Naive B cell (primary cell): ENCODE data around the gene CYP8B1. TPM values are rescaled to one million over a fixed set of nuclear protein-coding genes. Genes with fewer than 3 reads are reported as not detected.

Source experiments
- ATAC-seq, 2 donors: fragments of 150-1000 bp; cut with Tn5 transposase; 2 replicates each; pipeline ENCODE4 v1.10.0; 2021; ENCODE audit warnings: low read depth in 2 of 2, mild to moderate bottlenecking in 2 of 2, moderate library complexity in 2 of 2
- DNase-seq: peaks from one replicate; pipeline ENCODE4 v3.0.0; 2022
- H3K27ac Mint-ChIP-seq, 6 donors: one replicate each; pipeline ENCODE4 v1.8.0; 2020 to 2022; ENCODE audit warnings: mild to moderate bottlenecking in 6 of 6, mixed read lengths in 6 of 6, moderate library complexity in 5 of 6, inconsistent platforms in 2 of 6
- H3K27me3 Mint-ChIP-seq, 3 donors: one replicate each; pipeline ENCODE4 v1.8.0; 2021 to 2022; ENCODE audit warnings: mixed read lengths in 3 of 3, mild to moderate bottlenecking in 1 of 3
- H3K36me3 Mint-ChIP-seq, 2 donors: one replicate each; pipeline ENCODE4 v1.8.0; 2020 to 2022; ENCODE audit warnings: mixed read lengths in 2 of 2, inconsistent platforms in 1 of 2, mild to moderate bottlenecking in 1 of 2
- H3K4me1 Mint-ChIP-seq, 3 donors: one replicate each; pipeline ENCODE4 v1.8.0; 2020 to 2022; ENCODE audit warnings: mixed read lengths in 3 of 3, inconsistent platforms in 1 of 3, mild to moderate bottlenecking in 1 of 3, moderate library complexity in 1 of 3
- H3K4me3 Mint-ChIP-seq, 8 donors: one replicate each; pipeline ENCODE4 v1.8.0; 2020 to 2022; ENCODE audit warnings: mild to moderate bottlenecking in 8 of 8, mixed read lengths in 8 of 8, moderate library complexity in 8 of 8, inconsistent platforms in 2 of 8
- H3K9me3 Mint-ChIP-seq, 7 donors: one replicate each; pipeline ENCODE4 v1.8.0; 2020 to 2022; ENCODE audit warnings: mixed read lengths in 7 of 7, mild to moderate bottlenecking in 5 of 7, inconsistent platforms in 2 of 7, moderate library complexity in 1 of 7
- polyA plus RNA-seq, 6 donors: library from polyadenylated mRNA; unstranded; fragments of 300-500 nt; fragmentation: Illumina TruSeq; gene quantifications; one replicate each; pipeline ENCODE4 v1.2.3, GENCODE V29; 2021; ENCODE audit warnings: low read depth in 6 of 6

The CYP8B1 gene
- polyA plus RNA-seq, 6 donors from 2014 or later: not detected

DNA sequence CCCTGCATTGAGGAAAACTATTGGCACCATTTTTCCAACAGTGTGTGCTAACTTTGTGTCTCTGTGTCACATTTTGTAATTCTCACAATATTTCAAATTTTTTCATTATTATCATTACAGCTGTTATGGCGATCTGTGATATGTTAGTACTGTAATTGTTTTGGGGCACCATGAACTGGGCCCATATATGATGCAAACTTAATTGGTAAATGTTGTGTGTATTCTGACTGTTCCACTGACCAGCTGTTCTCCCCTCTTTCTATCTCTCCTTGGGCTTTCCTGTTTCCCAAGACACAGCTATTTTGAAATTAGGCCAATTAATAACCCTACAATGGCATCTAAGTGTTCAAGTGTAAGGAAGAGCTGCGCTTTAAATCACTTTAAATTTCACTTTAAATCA is 2.2 kb upstream of the CYP8B1 start:
- Mint-ChIP-seq H3K27ac (peak overlapping the region in 1 of 6 donors; percentile 56), H3K36me3 (no peaks in the 10 kb centered on the region), H3K4me1 (peaks cover 10 to 15% (median 14%) of the 10 kb centered on the region in 3 donors), H3K4me3 (no peak overlapping the region), H3K27me3 (peaks cover 0 to 9% (median 7%) of the 10 kb centered on the region in 3 donors), H3K9me3 (no peaks in the 10 kb centered on the region)
- no peak for ATAC-seq
- no peak for DNase-seq

GRCh38 chr3:42876940-42877720 is 1.5 kb upstream of the CYP8B1 start:
- peaks cover 10 to 15% (median 14%) of the 10 kb centered on the region in 3 donors for H3K4me1 Mint-ChIP-seq
- H3K9me3 Mint-ChIP-seq: no peaks in the 10 kb centered on the region
- H3K27ac Mint-ChIP-seq: no peak overlapping the region
- H3K4me3 Mint-ChIP-seq: no peak overlapping the region
- H3K36me3 Mint-ChIP-seq: peaks cover 0 to 4% of the 10 kb centered on the region in 2 donors
- DNase-seq (no peak), ATAC-seq (no peak)
- H3K27me3 Mint-ChIP-seq: peaks cover 0 to 16% (median 7%) of the 10 kb centered on the region in 3 donors

- Mint-ChIP-seq H3K9me3 (no peaks in the 10 kb centered on the region), H3K4me1 (peaks cover 9 to 12% (median 11%) of the 10 kb centered on the region in 3 donors), H3K27me3 (peaks cover 0 to 16% (median 7%) of the 10 kb centered on the region in 3 donors), H3K36me3 (peaks cover 0 to 4% of the 10 kb centered on the region in 2 donors), H3K27ac (no peak overlapping the region), H3K4me3 (no peak overlapping the region)
- DNase-seq (no peak), ATAC-seq (no peak)
Observed at GRCh38 chr3:42876401-42876800, 722 bp upstream of the CYP8B1 start.

DNA sequence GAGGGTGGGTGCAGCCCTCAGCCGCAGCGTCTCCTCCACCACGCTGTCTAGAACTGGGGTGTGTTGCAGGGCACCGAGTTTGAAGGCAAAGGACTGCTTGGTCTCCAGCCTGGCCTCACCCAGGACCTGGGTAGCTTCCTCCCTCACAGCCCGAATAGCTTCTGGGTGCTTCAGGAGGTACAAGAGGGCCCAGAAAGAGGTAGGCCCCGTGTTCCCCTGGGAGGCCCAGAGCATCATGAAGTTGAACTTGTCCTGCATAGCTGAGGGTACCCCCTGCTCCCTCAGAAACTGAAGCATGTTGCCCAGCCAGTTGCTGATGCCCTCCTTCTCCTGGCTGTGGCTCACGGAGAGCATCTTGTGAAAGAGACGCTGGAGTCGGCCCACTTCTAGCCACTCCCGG is 930 bp downstream of the CYP8B1 start:
- DNase-seq (no peak), ATAC-seq (no peak)
- Mint-ChIP-seq H3K4me1 (peaks cover 0 to 4% (median 0%) of the 10 kb centered on the region in 3 donors), H3K27me3 (peaks cover 0 to 16% (median 7%) of the 10 kb centered on the region in 3 donors), H3K36me3 (peaks cover 0 to 4% of the 10 kb centered on the region in 2 donors), H3K27ac (no peak overlapping the region), H3K9me3 (no peaks in the 10 kb centered on the region), H3K4me3 (no peak overlapping the region)

GRCh38 chr3:42873221-42873982 is 2.3 kb downstream of the CYP8B1 start:
- Mint-ChIP-seq H3K4me3 (no peak overlapping the region), H3K27ac (peak overlapping the region in 2 of 6 donors; percentile 22 to 58)
- no peak for ATAC-seq

GRCh38 chr3:42872718-42873117 is 3.0 kb downstream of the CYP8B1 start:
- Mint-ChIP-seq H3K27ac (peak overlapping the region in 2 of 6 donors; percentile 2 to 22), H3K9me3 (no peaks in the 10 kb centered on the region), H3K4me1 (peaks cover 0 to 4% (median 0%) of the 10 kb centered on the region in 3 donors), H3K36me3 (peaks cover 0 to 4% of the 10 kb centered on the region in 2 donors), H3K4me3 (no peak overlapping the region), H3K27me3 (peaks cover 0 to 16% (median 7%) of the 10 kb centered on the region in 3 donors)
- no peak for DNase-seq
- ATAC-seq: no peak

More at GRCh38 chr3:42873221-42873982, 2.3 kb downstream of the CYP8B1 start:
- peaks cover 0 to 16% (median 7%) of the 10 kb centered on the region in 3 donors for H3K27me3 Mint-ChIP-seq
- no peaks in the 10 kb centered on the region for H3K9me3 Mint-ChIP-seq
- no peak for DNase-seq
- peaks cover 0 to 4% (median 0%) of the 10 kb centered on the region in 3 donors for H3K4me1 Mint-ChIP-seq
- H3K36me3 Mint-ChIP-seq: peaks cover 0 to 4% of the 10 kb centered on the region in 2 donors

DNA sequence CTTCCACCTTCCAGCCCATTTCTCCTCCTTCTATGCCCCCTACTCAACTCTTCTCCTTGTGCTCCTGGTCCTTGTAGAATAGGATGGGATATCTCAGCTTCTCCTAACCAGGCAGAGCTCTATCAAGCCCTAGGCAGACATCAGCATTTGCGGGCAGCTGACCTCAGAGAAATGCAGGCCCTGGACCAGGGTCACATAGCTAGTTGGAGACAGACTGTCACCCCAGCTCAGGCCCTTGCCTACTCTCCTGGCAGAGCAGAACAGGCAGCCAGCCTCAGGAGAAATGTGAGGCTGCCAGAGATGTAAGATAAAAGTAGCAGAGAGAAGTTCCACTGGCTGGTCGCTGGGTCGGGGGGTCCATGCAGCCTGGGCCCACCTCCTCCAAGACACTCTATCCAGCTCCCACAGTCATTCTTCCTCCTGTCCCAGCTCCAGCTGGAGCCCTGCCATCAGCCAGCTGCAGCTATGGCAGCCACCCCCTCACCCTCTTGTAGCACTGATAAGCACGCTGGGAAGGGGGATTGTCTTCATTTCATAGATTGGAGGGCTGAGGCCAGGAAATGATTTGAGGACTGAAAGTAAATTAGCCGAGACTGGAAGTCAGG is 4.0 kb downstream of the CYP8B1 start:
- Mint-ChIP-seq H3K4me1 (peaks cover 0 to 4% (median 0%) of the 10 kb centered on the region in 3 donors), H3K4me3 (no peak overlapping the region), H3K36me3 (peaks cover 0 to 4% of the 10 kb centered on the region in 2 donors), H3K27me3 (peaks cover 0 to 16% (median 7%) of the 10 kb centered on the region in 3 donors), H3K27ac (no peak overlapping the region), H3K9me3 (no peaks in the 10 kb centered on the region)
- ATAC-seq: no peak
- no peak for DNase-seq

GRCh38 chr3:42868841-42869240 is 6.8 kb downstream of the CYP8B1 start:
- Mint-ChIP-seq H3K4me1 (peaks cover 0 to 1% (median 0%) of the 10 kb centered on the region in 3 donors), H3K27me3 (peaks cover 0 to 12% (median 2%) of the 10 kb centered on the region in 3 donors), H3K9me3 (no peaks in the 10 kb centered on the region), H3K36me3 (peaks cover 0 to 4% of the 10 kb centered on the region in 2 donors), H3K4me3 (peak overlapping the region in 1 of 8 donors; percentile 6), H3K27ac (peak overlapping the region in 1 of 6 donors; percentile 90)
- no peak for DNase-seq
- ATAC-seq: no peak

GRCh38 chr3:42867138-42867537 is 8.5 kb downstream of the CYP8B1 start:
- Mint-ChIP-seq H3K36me3 (peaks cover 0 to under 1% of the 10 kb centered on the region in 2 donors), H3K27me3 (peaks cover 0 to under 1% (median 0%) of the 10 kb centered on the region in 3 donors), H3K9me3 (no peaks in the 10 kb centered on the region), H3K27ac (peak overlapping the region in 1 of 6 donors; percentile 3), H3K4me3 (no peak overlapping the region), H3K4me1 (no peaks in the 10 kb centered on the region)
- DNase-seq: no peak
- no peak for ATAC-seq

DNA sequence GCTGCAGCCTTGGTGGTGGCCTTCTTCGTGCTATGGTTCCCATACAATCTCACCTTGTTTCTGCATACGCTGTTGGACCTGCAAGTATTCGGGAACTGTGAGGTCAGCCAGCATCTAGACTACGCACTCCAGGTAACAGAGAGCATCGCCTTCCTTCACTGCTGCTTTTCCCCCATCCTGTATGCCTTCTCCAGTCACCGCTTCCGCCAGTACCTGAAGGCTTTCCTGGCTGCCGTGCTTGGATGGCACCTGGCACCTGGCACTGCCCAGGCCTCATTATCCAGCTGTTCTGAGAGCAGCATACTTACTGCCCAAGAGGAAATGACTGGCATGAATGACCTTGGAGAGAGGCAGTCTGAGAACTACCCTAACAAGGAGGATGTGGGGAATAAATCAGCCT is 10.4 kb downstream of the CYP8B1 start:
- DNase-seq: no peak
- no peak overlapping the region for H3K27ac Mint-ChIP-seq
- H3K4me1 Mint-ChIP-seq: no peaks in the 10 kb centered on the region
- H3K9me3 Mint-ChIP-seq: peaks cover 0 to 8% (median 5%) of the 10 kb centered on the region in 7 donors
- no peak for ATAC-seq
- H3K36me3 Mint-ChIP-seq: peaks cover 5 to 7% of the 10 kb centered on the region in 2 donors
- no peak overlapping the region for H3K4me3 Mint-ChIP-seq
- H3K27me3 Mint-ChIP-seq: peaks cover 0 to 5% (median 0%) of the 10 kb centered on the region in 3 donors

DNA sequence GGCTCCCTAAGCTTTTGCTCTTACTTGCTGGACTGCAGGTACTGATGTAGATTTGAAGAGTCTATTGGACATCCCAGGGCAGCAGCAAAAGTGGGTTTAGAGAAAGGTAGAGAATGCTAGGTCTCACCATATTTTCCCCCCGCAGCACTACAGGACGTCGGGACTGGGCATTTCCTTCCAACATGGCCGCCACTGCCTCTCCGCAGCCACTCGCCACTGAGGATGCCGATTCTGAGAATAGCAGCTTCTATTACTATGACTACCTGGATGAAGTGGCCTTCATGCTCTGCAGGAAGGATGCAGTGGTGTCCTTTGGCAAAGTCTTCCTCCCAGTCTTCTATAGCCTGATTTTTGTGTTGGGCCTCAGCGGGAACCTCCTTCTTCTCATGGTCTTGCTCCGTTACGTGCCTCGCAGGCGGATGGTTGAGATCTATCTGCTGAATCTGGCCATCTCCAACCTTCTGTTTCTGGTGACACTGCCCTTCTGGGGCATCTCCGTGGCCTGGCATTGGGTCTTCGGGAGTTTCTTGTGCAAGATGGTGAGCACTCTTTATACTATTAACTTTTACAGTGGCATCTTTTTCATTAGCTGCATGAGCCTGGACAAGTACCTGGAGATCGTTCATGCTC is 11.2 kb downstream of the CYP8B1 start:
- DNase-seq (no peak), ATAC-seq (no peak)
- Mint-ChIP-seq H3K4me3 (no peak overlapping the region), H3K27ac (no peak overlapping the region), H3K9me3 (peaks cover 0 to 10% (median 5%) of the 10 kb centered on the region in 7 donors), H3K27me3 (peaks cover 0 to 5% (median 0%) of the 10 kb centered on the region in 3 donors), H3K4me1 (no peaks in the 10 kb centered on the region), H3K36me3 (peaks cover 5 to 7% of the 10 kb centered on the region in 2 donors)

DNA sequence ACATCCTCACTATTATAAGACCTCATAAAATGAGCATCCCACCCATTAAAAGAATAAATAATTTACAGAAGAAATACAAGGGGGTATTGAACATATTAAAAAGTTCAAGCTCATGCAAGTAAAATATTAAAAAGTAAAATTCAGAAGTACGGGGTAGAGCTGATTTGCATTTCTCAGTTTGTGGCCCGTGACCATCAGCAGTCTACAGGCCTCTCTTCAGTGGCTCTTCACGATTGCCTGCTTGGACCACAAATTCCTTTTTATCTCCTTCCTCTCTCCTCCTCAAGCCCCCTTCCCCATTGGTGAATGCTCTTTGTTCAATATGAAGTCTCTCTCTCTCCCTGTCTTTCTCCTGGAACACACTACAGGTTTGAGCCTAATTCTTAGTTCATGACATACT is 19.1 kb downstream of the CYP8B1 start:
- Mint-ChIP-seq H3K4me1 (peaks cover 29 to 32% (median 31%) of the 10 kb centered on the region in 3 donors), H3K27me3 (peaks cover 0 to 10% (median 0%) of the 10 kb centered on the region in 3 donors), H3K9me3 (peaks cover 0 to 10% (median 5%) of the 10 kb centered on the region in 7 donors), H3K4me3 (peak overlapping the region in 3 of 8 donors; percentile 45 to 64 (median 51)), H3K27ac (peak overlapping the region in 3 of 6 donors; percentile 34 to 82 (median 52)), H3K36me3 (peaks cover 9 to 21% of the 10 kb centered on the region in 2 donors)
- DNase-seq (no peak), ATAC-seq (peak; percentile 52 to 59)
